IPS DF 19.7 (cell line): Measurements from ENCODE around the gene UCK1.
A peak's percentile ranks its signal among the peaks of the same experiment; 100 is the strongest.
"Not testable (repeated sequence)": the region's sequence is repeated elsewhere in the genome, so short reads cannot be mapped to it uniquely, and the experiment has no call there.

Source experiments
- DNase-seq: peaks from one replicate; pipeline ENCODE4 v3.0.0-alpha.2; 2013; ENCODE audit warnings: low read depth, low spot score

UCK1 gene

DNA sequence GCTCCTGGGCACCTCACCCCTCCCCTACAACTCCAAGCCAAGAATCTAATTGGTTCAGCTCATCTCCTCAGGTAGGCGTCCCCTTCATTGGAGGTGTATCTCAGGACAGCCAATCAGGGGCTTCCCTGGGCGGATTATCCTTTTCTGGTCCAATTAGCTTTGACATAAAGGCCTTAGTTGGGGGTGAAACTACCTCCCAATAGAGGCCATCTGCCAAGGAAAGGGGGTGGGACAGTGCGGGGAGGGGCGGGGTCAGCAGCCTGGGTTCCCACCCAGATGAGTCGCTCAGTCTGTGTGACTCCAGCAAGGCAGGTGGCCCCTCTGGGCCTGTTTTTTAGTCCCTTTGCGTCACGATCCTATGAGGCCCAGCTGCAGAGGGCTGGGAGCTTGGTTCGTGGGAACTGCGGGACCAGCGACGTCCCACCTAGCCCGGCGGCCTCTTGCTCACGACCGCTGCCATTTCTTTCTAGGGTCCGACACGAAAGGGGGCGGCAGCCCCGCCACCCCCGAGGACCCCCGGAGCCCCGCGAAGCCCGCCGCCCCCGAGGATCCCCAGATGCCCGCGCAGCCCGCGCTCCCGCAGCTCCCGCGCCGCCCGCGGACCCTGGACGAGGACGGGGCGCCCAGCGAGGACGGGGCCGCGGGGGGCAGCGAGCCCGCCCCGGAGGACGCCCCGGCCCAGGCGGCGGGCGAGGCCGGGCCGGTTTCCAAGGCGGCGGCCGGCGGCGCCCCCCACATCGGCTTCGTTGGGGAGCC is 23.2 kb upstream of the UCK1 start:
- peak; percentile 64 for DNase-seq

DNA sequence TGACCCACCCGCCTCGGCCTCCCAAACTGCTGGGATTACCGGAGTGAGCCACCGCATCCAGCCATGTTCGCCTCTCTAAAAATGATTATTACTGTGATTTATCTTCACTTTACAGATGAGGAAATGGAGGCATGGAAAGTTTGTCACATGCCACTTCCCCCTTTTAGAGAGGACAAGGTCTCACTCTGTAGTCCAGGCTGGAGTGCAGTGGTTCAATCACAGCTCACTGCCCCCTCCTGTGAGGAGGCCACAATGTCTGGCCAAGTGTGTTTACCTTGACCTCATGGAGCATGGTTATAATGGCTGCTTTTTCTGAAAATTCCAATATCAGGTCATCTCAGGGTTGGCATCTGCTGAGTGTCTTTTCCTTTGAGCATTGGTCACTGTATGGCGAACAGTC is 21.0 kb upstream of the UCK1 start:
- DNase-seq: no peak

DNA sequence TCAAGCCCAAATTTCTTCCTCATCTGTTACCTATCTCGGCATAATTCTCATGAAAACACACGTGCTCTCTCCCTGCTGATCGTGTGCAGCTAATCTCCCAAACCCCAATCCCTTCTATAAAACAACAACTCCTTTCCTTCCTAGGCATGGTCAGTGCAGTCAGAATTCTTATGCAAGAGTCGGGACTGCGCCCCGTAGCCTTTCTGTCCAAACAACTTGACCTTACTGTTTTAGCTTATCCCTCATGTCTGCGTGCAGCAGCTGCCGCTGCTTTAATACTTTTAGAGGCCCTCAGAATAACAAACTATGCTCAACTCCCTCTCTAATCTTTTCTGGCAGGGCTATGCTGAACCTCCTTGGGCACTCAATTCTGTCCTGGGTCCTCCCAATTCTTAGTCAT is 19.4 kb upstream of the UCK1 start:
- not testable (repeated sequence) for DNase-seq

DNA sequence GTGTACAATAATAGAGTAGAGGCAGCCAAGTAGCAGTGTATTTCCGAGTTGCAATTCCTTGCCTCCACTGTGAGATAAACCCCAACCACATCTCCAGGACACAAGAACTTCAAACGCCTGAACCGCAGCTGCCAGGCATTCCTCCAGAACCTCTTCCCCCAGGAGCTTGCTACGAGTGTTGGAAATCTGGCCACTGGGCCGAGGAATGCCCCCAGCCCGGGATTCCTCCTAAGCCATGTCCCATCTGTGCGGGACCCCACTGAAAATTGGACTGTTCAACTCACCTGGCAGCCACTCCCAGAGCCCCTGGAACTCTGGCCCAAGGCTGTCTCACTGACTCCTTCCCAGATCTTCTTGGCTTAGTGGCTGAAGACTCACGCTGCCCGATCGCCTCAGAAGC is 18.1 kb upstream of the UCK1 start:
- DNase-seq: not testable (repeated sequence)

DNA sequence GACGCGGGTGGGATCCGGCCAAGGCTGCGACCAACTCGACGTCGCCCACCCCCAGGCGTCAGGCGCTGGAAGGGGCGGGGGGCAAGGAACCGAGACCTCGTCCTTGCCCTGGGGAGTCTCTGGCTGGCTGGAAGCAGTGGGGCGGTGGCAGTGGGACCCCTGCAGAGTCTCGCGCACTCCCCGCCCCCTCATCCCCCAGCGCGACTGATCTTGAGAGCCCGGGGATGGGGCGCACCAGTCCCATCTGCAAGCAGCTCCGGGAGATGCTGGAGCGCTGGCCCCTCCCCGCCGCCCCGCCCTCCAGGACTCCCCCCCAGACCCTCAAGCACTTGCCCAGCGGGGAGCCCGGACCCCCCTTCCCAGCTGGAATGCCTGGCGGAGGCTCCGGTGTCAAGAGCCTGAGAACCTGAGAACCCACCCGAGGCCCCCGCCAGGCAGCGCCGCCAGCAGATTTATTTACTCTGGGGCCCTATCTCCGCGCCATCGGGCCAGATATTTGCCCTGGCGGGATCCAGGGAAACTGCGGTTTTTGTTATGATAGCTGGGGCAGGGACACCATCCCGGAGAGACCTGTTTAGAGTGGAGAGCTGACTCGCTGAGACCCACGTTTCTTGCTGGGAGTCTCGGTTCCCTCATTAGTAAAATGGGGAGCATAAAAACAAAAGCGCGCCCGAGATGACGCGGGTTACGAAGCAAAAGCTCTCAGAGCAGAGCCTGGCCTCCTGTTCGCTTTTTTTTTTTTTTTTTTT is 15.4 kb upstream of the UCK1 start:
- no peak for DNase-seq

DNA sequence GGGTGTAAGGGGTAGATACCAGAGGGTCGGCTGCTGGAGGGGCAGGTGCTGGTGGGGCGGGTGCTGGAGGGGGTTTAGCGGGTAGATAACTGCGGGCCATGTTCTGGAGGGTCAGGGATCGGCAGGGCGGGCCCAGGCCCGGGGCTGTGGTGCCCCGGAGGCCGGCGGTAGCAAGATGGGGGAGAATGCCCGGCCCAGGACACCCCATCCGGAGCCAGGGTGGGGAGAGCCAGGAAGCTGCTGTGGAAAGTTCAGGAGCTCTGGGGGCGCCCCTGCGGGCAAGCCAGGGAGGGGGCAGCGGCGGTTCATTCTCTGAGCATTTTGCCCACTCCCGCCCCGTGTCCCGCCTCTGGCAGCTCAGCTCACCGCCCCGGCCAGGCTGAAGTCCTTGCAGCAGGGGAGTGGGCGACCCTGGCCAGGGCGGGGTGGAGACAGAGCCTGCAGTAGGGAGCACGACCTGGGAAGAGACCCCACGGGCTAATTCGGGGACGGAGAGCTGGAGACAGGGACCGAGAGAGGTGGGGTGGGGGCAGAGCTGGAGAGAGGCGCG is 14.8 kb upstream of the UCK1 start:
- no peak for DNase-seq

DNA sequence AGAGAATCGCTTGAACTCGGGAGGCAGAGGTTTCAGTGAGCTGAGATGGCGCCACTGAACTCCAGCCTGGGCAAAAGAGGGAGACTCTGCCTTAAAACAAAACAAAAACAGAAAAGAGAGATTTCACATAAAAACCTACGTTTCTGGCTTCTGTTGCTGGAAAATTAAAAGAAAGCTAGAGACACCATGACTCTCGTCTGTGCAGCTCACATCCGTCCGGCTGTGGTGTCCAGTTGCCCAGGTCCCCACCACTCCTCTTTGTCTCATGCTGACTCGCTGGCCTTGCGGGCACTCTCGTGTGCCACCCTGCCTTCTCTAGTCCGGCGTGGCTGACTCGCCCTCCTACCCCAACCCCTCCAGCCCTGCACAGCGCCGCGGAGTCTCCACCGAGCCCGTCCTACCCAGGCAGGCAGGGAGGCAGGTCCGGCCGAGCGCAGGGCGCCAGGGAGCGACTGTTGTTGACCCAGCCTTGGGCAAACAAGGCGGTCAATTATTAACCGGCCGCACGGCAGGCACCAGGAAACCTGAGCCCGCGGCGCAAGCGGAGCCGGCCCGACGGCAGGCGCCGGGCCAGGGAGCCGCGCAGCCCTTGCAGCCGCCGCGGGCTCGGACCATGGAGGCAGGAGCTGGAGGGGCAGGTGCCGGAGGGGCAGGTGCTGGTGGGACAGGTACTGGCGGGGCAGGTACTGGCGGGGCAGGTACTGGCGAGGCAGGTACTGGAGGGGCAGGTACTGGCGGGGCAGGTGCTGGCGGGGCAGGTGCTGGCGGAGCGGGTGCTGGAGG is 14.1 kb upstream of the UCK1 start, which contains the start of gene PRRT1B:
PRRT1B (plus strand) TSS at position 521 of the 783 bp plus-strand sequence; CDS start at position 614, 93 bp downstream.
- no peak for DNase-seq

DNA sequence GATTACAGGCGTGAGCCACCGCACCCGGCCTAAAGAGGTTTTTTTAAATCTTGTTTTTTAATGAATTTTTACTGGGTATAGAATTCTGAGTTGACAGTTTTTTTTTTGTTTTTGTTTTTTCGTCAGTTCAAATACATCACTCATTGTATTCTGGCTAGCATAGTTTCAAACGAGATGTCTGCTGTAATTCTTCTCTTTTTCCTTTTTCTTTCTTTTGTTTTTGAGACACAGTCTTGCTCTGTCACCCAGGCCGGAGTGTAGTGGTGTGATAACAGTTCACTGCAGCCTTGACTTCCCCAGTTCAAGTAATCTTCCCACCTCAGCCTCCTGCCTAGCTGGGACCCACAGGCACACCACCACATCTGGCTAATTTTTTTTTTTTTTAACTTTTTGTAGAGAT is 12.1 kb upstream of the UCK1 start:
- DNase-seq: no peak

DNA sequence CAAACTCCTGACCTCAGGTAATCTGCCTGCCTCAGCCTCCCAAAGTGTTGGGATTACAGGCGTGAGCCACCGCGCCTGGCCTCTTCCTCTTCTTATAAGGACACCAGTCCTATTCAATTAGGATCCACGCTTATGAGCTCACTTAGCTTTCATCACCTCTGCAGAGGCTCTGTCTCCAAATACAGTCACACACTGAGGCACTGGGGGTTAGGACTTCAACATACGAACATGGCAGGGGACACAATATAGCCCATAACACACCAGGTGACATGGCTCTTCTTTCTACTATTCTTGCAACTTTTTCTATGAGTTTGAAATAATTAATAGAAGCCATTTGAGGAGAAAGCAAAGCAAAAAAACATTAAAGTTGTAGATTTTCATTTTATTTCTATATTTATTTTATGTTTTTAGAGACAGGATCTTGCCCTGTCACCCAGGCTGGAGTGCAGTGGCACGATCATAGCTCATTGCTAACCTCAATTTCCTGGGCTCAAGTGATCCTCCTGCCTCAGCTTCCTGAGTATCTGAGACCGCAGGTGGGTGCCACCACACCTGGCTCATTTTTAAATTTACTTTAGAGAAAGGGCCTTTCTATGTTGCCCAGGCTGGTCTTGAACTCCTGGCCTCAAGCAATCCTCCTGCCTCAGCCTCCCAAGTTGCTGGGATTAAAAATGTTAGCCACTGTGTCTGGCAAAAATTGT is 8.3 kb upstream of the UCK1 start:
- DNase-seq: no peak

DNA sequence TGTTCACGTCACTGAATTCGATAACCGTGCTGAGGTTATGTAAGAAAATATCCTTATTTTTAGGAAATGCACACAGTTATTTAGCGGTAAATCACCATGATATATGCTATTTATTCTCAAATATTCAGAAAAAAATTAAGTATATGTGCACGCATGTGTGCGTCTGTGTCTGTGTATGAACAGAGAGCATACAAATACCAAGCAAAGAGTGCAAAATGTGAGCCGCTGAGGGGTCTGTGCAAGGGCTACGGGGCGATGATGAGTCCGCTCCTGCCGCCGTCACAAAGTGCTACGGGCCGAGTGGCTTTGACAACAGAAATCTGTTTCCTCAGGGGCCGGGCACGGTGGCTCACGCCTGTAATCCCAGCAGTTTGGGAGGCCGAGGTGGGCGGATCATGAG is 6.9 kb upstream of the UCK1 start:
- DNase-seq: no peak

DNA sequence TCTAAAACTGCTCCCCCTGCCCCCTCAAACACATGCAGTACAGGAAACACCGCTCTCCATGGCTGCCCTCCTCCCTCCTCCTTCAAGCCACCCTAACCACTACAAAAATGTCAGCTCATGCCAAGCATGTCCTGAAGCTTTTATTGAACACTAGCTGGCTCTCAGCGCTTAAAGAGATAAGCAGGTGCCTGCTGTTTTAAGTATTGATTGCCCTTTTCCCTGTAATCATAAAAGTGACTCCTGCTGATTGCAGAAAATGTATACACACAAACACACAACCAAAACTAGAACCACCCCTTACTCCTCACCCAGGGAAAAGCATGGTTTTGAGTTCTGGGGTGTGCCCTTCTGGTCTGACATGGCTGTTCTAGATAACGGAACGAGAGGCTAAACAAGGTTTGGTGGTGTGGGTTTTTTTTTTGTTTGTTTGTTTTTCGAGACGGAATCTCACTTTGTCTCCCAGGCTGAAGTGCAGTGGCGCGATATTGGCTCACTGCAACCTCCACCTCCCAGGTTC is 3.7 kb upstream of the UCK1 start:
- DNase-seq: no peak

DNA sequence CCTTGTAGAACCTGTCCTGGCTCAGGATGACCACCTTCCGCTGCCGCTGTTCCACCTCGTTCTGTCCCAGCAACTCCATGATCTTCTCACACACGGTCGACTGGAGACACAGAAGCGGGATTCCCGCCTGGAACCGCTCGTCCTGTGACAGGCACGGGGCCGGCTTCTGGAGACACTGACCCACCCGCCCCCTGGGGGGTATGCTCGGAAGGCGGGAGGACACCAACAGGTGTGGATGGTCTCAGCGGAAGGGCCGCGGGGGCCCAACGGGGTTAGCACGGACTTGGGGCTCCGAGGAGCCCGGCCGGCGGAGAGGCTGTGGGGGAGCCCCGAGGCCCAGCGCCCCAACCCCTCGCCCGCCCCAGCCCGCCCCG is 530 bp downstream of the UCK1 start:
- DNase-seq: no peak

DNA sequence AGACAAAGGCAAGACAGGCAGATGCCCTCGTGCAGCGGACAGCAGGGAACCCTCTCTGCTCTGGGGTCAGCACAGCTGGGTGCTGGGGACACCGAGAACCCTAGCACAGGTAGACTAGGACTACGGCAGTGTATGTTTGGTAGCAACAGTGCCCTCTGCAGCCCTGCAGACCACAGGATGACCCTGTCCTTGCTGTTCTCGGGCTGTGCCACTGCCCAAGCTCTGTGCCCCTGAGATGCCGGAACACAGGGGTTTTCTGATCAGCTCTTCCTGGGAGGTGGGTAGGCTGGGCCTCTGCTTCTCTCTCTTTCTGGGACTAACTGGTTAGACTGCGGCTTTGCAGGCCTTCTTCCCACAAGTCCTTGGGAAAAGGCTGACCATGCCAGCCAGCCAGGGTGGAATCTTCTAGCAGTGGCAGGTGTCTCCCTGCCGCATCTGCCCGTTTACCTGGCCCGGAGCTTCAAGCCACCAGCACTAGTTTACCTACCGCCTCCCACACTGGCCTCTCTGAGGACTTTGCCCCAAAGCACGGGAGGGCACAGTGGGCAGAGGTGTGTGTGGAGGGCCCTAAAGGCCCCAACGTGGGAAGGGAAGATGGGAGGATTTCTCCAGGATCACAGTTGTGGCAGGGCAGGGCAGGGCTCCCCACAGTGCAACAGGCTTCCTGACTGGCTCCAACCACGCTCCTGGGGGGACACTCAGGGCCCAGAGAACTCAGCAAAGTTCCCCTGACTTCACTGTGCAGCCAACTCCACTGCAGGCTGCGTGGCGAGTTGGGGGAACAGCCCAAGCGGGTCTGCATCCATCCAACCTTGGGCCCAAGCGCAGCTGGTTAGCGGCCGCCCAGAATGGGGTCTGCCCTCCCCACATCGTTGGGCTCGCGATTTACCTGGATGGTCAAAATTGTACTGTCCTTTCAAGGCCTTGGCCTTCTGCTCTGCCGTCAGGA is 1.2 kb downstream of the UCK1 start:
- DNase-seq: no peak

DNA sequence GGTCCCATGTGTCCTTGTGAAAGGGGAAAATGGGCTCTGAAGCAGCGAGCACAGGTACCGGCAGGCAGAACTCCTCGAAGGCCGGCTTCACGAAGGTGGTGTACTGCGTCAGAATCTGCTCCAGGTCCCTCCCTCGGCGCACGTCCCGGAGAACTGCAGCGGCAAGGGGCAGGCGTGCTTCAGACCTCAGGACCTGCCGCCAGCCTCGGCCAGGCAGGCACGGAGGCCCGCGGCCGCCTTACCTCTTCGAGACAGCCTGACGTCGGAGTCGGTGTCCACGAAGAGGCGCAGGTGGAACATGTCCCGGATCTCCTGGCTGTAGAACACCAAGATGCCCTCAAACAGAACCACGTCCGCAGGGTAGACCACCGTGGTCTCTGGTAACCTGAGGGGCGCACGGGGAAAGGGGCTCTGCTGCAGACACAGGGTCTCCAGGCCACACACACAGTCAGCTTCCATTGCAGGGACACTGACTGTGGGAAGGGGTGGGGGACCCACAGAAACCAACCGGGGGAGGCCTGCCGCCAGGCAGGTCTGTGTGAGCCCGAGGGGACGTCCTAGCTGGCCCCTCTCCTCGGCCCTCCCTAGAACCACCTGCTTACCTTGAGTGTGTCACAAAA is 2.1 kb downstream of the UCK1 start:
- DNase-seq: no peak

DNA sequence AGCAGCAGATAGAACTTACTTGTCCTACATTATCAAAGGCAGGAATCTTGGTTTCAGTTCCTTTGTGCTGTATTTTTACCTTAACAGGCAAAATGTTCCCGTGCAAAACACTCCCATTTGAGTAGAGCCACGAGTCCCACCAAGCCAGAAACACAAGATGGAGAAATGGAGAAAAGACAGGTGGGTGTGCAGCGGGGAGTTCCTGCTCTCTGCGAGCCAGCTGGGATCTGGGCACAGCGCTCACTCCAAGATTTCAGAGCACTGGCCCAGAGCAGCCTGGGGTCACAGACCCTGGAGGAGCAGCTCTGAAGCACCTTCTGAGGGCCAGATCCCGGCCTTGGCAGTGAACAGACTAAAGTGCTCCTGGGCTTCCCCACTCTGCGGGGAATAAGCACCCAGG is 2.9 kb downstream of the UCK1 start:
- no peak for DNase-seq

DNA sequence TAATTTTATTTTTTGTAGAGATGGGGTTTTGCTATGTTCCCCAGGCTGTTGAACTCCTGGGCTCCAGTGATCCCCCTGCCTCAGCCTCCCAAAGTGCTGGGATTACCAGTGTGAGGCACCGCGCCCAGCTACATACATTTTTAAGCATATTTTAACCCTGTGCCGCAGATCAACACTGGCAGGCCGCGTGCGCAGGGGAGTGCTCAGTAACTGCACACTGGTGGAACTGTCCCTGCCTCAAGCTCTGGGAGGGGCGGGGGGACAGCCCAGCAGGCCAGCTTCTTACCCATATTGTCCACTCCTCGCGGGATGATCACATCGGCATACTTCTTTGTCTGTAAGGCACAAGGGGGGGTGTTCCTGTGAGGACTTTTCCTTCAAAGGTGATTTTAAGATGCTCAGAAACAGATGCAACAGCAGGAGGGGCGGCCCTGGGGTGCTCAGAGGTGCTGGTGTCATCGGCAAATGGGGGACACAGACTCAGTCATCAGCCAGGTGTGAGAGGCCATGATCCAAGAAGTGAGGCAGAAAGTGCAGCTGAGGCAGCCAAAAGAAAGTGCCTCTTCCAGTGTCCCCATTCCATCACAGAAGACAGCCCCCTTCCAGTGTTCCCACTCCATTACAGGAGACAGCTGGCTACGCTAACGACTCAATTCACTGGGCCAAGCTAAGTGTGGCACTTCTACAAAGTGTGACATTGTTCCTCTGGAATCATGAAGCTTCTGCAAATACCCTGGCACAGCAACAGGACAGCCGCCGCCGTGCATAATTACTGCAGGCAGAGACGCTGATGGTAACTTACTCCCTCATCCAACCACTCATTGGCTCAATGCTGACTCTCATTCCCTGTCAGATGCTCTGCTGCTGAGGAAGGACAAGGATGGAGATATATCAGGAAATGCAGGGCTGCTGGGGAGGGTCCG is 5.2 kb downstream of the UCK1 start:
- no peak for DNase-seq

DNA sequence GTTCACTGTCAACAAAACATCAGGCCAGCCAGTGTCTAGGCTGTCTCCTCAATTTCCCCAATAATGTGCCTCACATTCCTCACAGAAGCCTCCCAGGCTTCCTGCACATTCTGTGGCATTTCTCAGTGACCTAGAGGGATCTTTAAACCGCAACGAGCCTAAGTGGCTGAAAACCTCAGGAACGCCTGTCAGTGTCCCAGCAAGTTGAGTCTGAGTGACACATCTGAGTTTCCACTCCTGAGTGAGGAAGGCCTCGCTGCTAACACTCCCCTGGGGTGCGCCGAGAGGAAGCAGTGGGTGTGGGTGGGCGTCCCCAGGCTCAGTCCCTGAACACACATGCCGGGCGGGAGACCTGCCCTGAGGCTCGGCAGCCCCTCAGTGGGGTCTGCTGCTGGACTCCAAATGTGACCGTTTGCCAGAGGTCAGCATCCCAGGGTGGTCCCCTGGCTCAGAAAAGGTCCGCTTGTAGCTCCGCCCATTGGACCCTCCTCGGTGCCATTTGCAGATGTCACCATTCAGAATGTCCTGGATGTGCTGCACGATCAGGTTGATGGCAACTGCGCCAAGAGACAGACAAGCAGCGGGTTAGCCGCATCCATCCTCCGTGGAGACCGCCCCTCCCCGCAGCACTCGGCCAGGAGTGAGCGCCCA is 6.3 kb downstream of the UCK1 start:
- DNase-seq: no peak
